ENCODE data around the gene WWOX.

WWOX gene

DNA sequence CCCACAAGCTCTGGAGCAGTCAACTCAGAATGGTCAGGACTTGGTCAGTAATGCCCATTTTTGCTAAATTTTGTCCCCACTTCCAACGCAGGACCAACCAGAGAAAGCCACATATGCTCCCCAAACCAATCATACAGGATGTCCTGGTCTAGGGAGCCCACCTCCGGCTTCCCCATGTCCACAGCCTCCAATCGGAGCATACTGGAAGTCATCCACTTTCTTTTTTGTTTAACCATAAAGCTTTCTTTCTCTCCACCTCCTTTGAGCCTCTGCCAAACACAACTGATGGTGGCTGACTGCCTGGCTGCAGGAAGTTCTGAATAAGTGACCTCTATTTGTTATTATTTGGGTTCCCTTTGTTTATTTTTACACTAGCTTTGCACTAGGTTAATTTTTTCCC, 549.1 kb downstream of the WWOX start:
- no peaks in the 10 kb centered on the region for H3K4me1 ChIP-seq (ENCODE audit: control insufficient read depth, low read depth, low read length)
- no peak overlapping the region for H3K9ac ChIP-seq (ENCODE audit: low read length)
- no peaks in the 10 kb centered on the region for H3K9me3 ChIP-seq (ENCODE audit: control insufficient read depth, low read depth, low read length)
- no peak overlapping the region for H3K27ac ChIP-seq (ENCODE audit: low read length)
- H3K36me3 ChIP-seq (ENCODE audit: control insufficient read depth, low read depth, low read length): no peaks in the 10 kb centered on the region
- no peaks in the 10 kb centered on the region for H3K27me3 ChIP-seq (ENCODE audit: control insufficient read depth, insufficient read depth, low read length)
- no peak overlapping the region for H3K4me3 ChIP-seq (ENCODE audit: low read length)

DNA sequence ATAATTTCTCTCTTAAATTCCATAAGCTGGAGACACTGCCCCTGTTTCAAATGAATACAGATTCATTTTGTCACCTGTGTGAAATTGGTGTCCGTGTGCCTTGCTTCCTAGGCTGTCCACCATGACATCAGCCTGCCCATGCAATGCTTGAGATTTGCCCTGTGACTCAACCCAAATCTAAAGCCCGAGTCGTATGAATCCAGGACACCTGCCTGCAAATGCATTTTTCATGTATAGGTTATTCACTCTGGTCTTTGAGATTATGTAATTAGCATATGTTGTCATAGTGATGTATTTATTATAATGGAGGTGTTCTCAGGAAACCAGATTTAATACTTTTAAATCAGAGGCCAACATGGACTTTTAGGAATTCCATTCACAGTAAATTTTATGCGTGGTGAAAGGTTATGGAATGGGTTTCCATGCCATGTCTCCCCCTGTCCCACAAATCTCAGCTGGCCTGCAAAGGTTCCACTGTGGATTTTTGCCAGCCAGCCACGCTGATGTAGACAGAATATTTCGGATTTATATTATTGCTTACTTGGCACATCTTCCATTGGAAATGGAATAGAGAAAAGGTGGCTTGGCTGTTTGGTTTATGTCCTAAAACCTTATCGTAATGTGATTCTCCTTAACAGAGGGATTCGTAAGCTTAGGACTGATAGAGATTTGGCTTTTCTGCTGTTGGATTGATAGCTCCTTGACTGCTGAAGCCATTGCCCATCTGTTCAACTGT, 551.1 kb downstream of the WWOX start:
- Histone ChIP-seq H3K4me3 (ENCODE audit: low read length) (no peak overlapping the region), H3K36me3 (ENCODE audit: control insufficient read depth, low read depth, low read length) (no peaks in the 10 kb centered on the region), H3K4me1 (ENCODE audit: control insufficient read depth, low read depth, low read length) (no peaks in the 10 kb centered on the region), H3K9me3 (ENCODE audit: control insufficient read depth, low read depth, low read length) (no peaks in the 10 kb centered on the region), H3K9ac (ENCODE audit: low read length) (no peak overlapping the region), H3K27me3 (ENCODE audit: control insufficient read depth, insufficient read depth, low read length) (no peaks in the 10 kb centered on the region), H3K27ac (ENCODE audit: low read length) (no peak overlapping the region)

DNA sequence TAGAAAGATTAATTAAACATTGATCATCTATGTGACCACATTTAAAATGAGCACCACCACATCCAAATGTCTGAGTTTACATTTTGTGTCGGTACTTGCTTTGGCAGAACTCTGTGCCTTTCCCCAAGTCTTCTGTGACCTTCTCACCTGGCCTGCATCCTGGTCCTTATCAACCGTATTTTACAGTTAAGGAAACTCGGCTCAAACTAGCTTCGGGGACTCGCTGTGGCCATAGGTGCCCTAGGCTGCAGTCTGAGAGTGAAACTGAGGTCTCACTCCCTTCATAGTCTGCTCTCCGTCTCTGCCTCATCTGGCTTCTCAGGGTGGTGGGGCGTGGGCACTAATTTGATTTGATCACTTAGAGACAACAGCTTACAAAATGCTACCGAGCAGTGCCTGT, 555.5 kb downstream of the WWOX start:
- no peak overlapping the region for H3K9ac ChIP-seq (ENCODE audit: low read length)
- no peaks in the 10 kb centered on the region for H3K9me3 ChIP-seq (ENCODE audit: control insufficient read depth, low read depth, low read length)
- no peaks in the 10 kb centered on the region for H3K4me1 ChIP-seq (ENCODE audit: control insufficient read depth, low read depth, low read length)
- no peak overlapping the region for H3K27ac ChIP-seq (ENCODE audit: low read length)
- H3K4me3 ChIP-seq (ENCODE audit: low read length): no peak overlapping the region
- no peaks in the 10 kb centered on the region for H3K27me3 ChIP-seq (ENCODE audit: control insufficient read depth, insufficient read depth, low read length)
- H3K36me3 ChIP-seq (ENCODE audit: control insufficient read depth, low read depth, low read length): no peaks in the 10 kb centered on the region

DNA sequence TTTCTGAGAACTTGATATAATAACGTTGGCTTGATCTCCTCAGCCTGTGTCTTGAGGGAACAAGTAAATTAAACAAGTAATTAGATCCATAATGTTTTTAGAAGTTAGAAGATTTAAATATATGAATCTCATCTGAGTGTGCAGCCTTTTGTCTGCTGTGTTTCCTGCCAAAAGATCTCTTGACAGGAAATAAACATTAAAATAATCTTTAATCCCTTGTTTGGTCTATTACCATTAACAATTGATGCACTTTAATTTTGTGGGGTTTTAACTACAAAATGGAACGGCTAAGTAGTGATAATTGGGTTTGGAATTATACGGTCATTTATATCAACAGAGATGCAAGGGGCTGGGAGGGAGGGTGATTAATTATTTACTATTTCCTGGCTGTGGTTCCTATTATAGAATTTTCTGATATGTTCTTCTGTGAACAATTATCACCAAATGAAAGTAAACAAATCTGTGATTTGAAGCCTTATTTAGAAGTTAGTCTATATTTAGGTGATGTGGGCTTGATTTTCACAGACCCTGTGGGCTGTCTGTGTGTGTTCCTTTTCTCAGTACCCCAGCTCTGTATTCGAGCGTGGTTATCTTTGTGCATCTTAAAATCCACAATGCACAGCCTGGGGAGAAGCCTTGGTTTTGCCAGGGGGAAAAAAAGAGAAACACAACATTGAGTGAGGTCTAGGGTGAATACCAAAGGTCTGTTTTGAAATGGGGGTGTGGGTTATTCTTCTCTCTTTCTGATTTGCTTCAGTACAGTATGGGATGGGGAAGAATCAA, 556.1 kb downstream of the WWOX start:
- H3K27me3 ChIP-seq (ENCODE audit: control insufficient read depth, insufficient read depth, low read length): no peaks in the 10 kb centered on the region
- H3K9me3 ChIP-seq (ENCODE audit: control insufficient read depth, low read depth, low read length): no peaks in the 10 kb centered on the region
- H3K4me1 ChIP-seq (ENCODE audit: control insufficient read depth, low read depth, low read length): no peaks in the 10 kb centered on the region
- H3K27ac ChIP-seq (ENCODE audit: low read length): no peak overlapping the region
- no peak overlapping the region for H3K4me3 ChIP-seq (ENCODE audit: low read length)
- no peaks in the 10 kb centered on the region for H3K36me3 ChIP-seq (ENCODE audit: control insufficient read depth, low read depth, low read length)
- no peak overlapping the region for H3K9ac ChIP-seq (ENCODE audit: low read length)

DNA sequence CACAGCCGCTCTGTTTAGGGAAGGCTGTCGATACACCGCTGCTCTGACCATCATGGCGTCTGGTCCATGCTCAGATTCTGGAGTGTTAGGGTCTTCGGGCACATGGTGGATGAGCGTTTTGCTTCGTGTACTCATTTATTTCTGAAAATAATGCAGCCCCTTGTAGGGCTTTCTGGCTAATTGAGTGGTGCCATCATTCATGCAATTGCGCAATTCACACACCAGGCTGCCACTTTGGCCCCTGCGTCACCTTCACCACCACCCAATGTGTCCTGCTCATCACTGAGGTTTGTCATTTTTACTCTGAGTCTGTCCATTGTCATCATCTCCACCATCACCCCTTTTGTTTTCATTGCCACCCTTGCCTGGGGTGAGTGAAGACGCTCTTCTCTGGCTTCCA, 557.4 kb downstream of the WWOX start:
- no peaks in the 10 kb centered on the region for H3K4me1 ChIP-seq (ENCODE audit: control insufficient read depth, low read depth, low read length)
- no peaks in the 10 kb centered on the region for H3K27me3 ChIP-seq (ENCODE audit: control insufficient read depth, insufficient read depth, low read length)
- H3K9ac ChIP-seq (ENCODE audit: low read length): no peak overlapping the region
- no peak overlapping the region for H3K27ac ChIP-seq (ENCODE audit: low read length)
- H3K36me3 ChIP-seq (ENCODE audit: control insufficient read depth, low read depth, low read length): no peaks in the 10 kb centered on the region
- H3K9me3 ChIP-seq (ENCODE audit: control insufficient read depth, low read depth, low read length): no peaks in the 10 kb centered on the region
- no peak overlapping the region for H3K4me3 ChIP-seq (ENCODE audit: low read length)

DNA sequence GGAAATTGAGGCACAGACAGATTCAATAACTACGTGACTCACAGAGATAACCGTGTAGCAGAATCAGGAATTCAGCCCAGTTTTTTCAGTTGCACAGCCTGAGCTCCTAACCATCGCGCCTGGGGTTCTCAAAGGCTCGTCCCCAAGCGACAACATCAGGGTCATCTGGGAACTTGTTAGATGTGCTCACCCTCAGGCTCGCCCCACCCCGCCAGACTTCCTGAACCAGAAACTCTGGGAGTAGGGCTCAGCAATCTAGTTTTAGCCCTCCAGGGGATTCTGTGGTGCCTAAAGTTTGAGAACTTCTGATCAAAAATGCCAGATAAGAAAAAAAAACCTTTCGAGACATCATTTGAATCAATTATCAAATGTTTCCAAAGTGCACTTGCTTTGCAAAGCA, 559.8 kb downstream of the WWOX start:
- no peaks in the 10 kb centered on the region for H3K9me3 ChIP-seq (ENCODE audit: control insufficient read depth, low read depth, low read length)
- no peak overlapping the region for H3K27ac ChIP-seq (ENCODE audit: low read length)
- no peak overlapping the region for H3K4me3 ChIP-seq (ENCODE audit: low read length)
- no peaks in the 10 kb centered on the region for H3K27me3 ChIP-seq (ENCODE audit: control insufficient read depth, insufficient read depth, low read length)
- no peaks in the 10 kb centered on the region for H3K36me3 ChIP-seq (ENCODE audit: control insufficient read depth, low read depth, low read length)
- H3K4me1 ChIP-seq (ENCODE audit: control insufficient read depth, low read depth, low read length): peaks cover 3% of the 10 kb centered on the region
- H3K9ac ChIP-seq (ENCODE audit: low read length): no peak overlapping the region

DNA sequence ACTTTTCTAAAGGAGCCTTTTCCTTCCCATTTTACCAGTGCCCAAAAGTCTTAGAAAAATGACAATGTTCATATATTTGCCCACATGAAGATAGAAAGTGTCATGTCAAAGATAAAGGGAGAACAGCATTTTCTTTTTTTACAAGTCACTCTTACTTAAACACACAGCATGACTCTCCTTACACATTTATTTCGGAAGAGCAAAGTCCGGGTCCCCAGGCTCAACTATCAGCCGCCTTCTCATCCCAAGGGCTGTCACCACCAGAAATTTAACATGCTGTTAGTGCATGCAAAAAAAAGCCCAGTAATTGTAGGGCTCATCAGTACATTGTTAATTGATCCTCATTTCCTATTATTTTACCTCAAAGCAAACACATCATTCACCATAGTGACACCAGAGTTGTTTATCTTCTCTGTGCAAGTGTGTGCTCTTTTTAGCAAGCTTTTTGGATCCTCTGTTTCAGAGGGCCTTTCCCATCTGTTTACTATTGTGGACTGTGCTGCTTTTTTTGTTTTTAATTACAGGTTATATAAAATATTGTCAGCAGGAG, 560.3 kb downstream of the WWOX start:
- H3K4me1 ChIP-seq (ENCODE audit: control insufficient read depth, low read depth, low read length): peaks cover 8% of the 10 kb centered on the region

DNA sequence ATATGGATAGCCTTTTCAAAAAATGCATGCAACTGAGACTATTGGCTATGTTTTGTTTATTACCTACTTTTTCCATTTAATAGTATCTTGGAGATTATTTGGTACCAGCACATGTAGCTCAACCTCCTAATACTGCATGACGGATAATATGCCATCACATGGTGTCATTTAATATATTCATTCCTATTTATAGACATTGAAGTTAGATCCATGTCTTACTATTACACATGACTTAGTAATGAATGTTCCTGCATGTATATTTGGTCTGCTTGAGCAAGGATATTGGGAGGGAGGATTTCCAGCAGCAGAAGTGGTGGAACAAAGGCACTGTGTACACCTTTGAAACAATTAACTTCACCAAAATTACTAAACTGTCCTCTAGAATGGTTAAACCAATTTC, 561.3 kb downstream of the WWOX start:
- Histone ChIP-seq H3K27ac (ENCODE audit: low read length) (no peak overlapping the region), H3K4me3 (ENCODE audit: low read length) (no peak overlapping the region), H3K9me3 (ENCODE audit: control insufficient read depth, low read depth, low read length) (no peaks in the 10 kb centered on the region), H3K36me3 (ENCODE audit: control insufficient read depth, low read depth, low read length) (no peaks in the 10 kb centered on the region), H3K4me1 (ENCODE audit: control insufficient read depth, low read depth, low read length) (peaks cover 10% of the 10 kb centered on the region), H3K27me3 (ENCODE audit: control insufficient read depth, insufficient read depth, low read length) (no peaks in the 10 kb centered on the region), H3K9ac (ENCODE audit: low read length) (no peak overlapping the region)

More for the DNA sequence above, 560.3 kb downstream of the WWOX start:
- no peak overlapping the region for H3K4me3 ChIP-seq (ENCODE audit: low read length)
- H3K36me3 ChIP-seq (ENCODE audit: control insufficient read depth, low read depth, low read length): no peaks in the 10 kb centered on the region
- no peak overlapping the region for H3K9ac ChIP-seq (ENCODE audit: low read length)
- H3K9me3 ChIP-seq (ENCODE audit: control insufficient read depth, low read depth, low read length): no peaks in the 10 kb centered on the region
- no peak overlapping the region for H3K27ac ChIP-seq (ENCODE audit: low read length)
- H3K27me3 ChIP-seq (ENCODE audit: control insufficient read depth, insufficient read depth, low read length): no peaks in the 10 kb centered on the region

DNA sequence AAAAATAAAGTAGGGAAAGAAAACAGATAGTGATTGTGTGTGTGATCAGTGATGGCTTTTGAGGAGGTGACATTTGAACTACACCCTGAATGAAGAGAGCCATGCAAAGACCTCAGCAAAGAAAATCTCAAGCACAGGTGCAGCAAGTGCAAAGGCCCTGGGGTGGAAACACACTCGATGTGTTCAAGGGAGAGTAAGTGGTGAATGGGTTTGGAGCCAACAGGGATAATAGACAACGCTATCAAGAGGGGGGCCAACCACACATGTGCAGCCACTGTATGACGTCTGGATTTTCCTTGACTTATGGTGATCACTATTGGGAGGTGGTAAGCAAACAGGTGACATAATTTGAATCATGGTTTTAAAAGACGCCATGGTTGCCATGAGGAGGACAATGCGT, 564.2 kb downstream of the WWOX start:
- H3K36me3 ChIP-seq (ENCODE audit: control insufficient read depth, low read depth, low read length): no peaks in the 10 kb centered on the region
- no peak overlapping the region for H3K4me3 ChIP-seq (ENCODE audit: low read length)
- H3K9ac ChIP-seq (ENCODE audit: low read length): no peak overlapping the region
- no peaks in the 10 kb centered on the region for H3K27me3 ChIP-seq (ENCODE audit: control insufficient read depth, insufficient read depth, low read length)
- no peaks in the 10 kb centered on the region for H3K9me3 ChIP-seq (ENCODE audit: control insufficient read depth, low read depth, low read length)
- no peak overlapping the region for H3K27ac ChIP-seq (ENCODE audit: low read length)
- peaks cover 10% of the 10 kb centered on the region for H3K4me1 ChIP-seq (ENCODE audit: control insufficient read depth, low read depth, low read length)

DNA sequence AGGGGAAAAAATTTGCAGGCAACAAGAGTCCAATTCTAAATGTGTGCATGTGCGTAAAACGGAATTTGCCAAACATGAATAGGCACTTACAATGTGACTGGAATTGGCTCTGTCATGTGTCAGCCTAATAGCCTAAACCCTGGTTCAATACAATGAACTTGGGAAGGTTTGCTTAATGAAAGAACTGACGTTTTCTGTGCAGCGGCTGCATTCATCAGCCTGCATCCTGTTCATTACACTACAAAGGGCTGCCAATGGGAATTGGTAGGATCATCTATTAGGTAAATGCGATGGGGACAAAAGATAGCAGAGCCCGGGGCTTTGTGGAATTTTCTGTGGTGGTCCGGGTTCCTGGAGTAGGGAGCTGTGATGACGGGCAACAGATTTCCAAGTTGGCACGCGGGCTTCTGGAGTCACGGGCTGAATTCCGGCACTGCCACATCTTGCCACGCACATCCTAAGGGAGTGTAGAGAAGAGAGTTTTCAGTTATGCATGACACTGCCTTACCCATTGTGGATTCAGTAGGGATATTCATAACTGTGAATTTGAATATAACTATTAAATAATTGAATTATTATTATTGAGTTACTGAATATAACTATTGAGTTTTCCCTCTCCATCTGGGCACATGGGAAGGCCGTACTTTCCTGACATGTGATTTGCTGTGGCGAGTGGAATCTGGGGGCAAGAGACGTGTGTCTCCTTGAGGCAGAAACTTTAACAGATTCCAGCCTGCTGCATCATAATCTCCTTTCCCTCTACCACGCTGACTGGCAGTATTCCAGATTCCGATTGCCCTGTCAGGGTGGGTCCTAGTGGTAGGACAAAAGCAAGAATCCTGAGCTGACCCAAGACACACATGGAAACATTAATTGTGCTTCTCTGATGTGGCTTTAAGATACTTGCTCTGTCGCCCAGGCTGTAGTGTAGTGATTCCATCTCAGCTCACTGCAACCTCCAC, 565.6 kb downstream of the WWOX start:
- Histone ChIP-seq H3K9ac (ENCODE audit: low read length) (no peak overlapping the region), H3K9me3 (ENCODE audit: control insufficient read depth, low read depth, low read length) (no peaks in the 10 kb centered on the region), H3K36me3 (ENCODE audit: control insufficient read depth, low read depth, low read length) (no peaks in the 10 kb centered on the region), H3K4me3 (ENCODE audit: low read length) (no peak overlapping the region), H3K4me1 (ENCODE audit: control insufficient read depth, low read depth, low read length) (peaks cover 10% of the 10 kb centered on the region), H3K27ac (ENCODE audit: low read length) (no peak overlapping the region), H3K27me3 (ENCODE audit: control insufficient read depth, insufficient read depth, low read length) (no peaks in the 10 kb centered on the region)

DNA sequence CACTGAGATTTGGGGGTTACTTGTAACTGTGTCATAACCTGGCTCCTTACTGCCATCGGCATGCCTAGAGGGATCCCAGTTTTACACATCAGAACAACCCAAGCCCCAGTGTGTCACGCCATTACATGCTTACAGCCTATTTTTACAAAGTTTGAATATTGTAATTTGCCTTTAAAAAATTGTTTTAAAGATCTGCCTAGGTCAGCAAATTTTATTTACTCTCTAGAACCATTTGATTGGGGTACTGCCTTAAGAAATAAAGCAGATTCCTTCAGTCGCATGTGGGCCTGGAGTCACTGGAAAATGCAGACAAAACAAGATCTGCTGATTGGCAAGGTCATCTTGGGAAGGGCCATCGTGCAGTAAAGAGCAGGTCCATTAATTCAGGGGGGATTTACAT, 566.9 kb downstream of the WWOX start:
- H3K4me1 ChIP-seq (ENCODE audit: control insufficient read depth, low read depth, low read length): peaks cover 10% of the 10 kb centered on the region
- H3K27ac ChIP-seq (ENCODE audit: low read length): no peak overlapping the region
- H3K9me3 ChIP-seq (ENCODE audit: control insufficient read depth, low read depth, low read length): no peaks in the 10 kb centered on the region
- H3K9ac ChIP-seq (ENCODE audit: low read length): no peak overlapping the region
- H3K27me3 ChIP-seq (ENCODE audit: control insufficient read depth, insufficient read depth, low read length): no peaks in the 10 kb centered on the region
- H3K36me3 ChIP-seq (ENCODE audit: control insufficient read depth, low read depth, low read length): no peaks in the 10 kb centered on the region
- no peak overlapping the region for H3K4me3 ChIP-seq (ENCODE audit: low read length)

Data from iPS-18a (cell line).